ENCODE data around the gene KLK11.

KLK11 gene

GRCh38 chr19:51003316-51003715 lies 23.1 kb downstream of the KLK11 start:
- H3K4me3 ChIP-seq: no peak overlapping the region
- no peak overlapping the region for H3K27ac ChIP-seq
- H3K9me3 ChIP-seq: no peaks in the 10 kb centered on the region
- TF ChIP-seq CTCF (IDR thresholded peaks at IDR 0.05): no peak
- DNase-seq: no peak
- H3K36me3 ChIP-seq: no peaks in the 10 kb centered on the region
- peaks cover 0 to 11% (median 0%) of the 10 kb centered on the region in 4 donors for H3K4me1 ChIP-seq
- peaks cover 0 to 47% of the 10 kb centered on the region in 2 donors for H3K27me3 ChIP-seq
- intact Hi-C loops (cut with DNase I; ENCODE audit: low total_unique reads): no loop called here

DNA sequence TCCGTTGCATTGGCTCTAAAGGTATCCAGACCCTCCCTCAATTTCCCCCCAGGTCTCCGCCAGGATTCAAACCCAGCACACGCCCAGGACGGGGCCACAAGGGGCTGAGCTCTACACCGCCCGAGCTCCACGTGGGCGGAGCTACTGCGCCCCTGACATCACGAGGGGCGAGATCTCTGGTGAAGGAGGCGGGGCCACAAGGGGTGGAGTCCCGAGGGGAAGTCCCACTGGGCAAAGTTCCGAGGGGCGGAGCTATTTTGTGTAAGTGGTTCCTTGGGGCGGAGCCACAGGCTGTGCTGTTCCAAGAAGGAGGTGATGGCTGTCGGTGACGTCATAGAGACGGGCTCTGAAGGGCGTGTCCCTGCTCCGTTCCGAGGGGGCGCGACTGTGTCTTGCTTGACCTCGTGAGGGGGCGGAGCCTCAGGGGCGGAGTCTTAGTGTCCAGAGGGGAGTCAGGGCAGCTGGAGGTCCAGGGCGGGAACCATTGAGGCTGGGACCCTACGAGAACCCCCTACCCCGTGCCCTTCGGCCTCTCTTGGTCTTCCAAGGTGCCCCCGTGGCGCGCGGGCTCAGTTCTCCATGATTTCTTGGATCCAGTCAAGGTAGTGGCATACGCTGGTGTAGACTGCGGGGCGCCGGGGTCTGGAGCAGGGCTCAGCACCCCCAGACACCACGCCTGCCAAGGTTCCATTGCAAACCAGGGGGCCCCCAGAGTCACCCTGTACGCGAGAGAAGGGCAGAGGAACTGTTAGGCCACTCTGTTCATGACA lies 23.7 kb downstream of the KLK11 start:
- no peaks in the 10 kb centered on the region for H3K36me3 ChIP-seq
- no peaks in the 10 kb centered on the region for H3K9me3 ChIP-seq
- H3K27me3 ChIP-seq: peaks cover 0 to 47% of the 10 kb centered on the region in 2 donors
- peaks cover 0 to 11% (median 0%) of the 10 kb centered on the region in 4 donors for H3K4me1 ChIP-seq
- no peak for DNase-seq
- no peak overlapping the region for H3K4me3 ChIP-seq
- TF ChIP-seq CTCF (IDR thresholded peaks at IDR 0.05): no peak
- no peak overlapping the region for H3K27ac ChIP-seq
- intact Hi-C loops (cut with DNase I; ENCODE audit: low total_unique reads): no loop called here

DNA sequence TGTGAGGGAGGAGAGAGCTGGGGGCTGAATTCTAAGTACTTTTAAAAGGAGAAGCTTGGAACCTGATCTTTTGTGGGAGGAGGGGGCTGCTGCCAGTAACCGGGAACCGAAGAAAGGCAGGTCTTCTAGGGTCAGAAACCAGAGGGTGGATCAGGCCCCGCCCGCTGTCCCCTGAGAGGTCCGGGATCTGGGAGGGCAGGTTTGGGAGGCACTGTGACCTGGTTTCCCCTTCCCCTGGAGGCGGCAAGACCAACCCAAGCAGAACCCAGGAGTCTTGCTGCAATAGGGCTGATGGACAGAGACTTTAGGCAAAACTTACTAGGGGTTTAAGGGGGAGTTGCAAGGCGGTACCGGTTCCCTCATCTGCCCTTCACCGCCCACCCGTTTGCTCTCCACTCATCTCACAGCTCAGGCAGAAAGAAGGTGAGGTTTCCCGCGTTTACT lies 24.3 kb downstream of the KLK11 start:
- no peak for TF ChIP-seq CTCF (IDR thresholded peaks at IDR 0.05)
- DNase-seq: no peak

DNA sequence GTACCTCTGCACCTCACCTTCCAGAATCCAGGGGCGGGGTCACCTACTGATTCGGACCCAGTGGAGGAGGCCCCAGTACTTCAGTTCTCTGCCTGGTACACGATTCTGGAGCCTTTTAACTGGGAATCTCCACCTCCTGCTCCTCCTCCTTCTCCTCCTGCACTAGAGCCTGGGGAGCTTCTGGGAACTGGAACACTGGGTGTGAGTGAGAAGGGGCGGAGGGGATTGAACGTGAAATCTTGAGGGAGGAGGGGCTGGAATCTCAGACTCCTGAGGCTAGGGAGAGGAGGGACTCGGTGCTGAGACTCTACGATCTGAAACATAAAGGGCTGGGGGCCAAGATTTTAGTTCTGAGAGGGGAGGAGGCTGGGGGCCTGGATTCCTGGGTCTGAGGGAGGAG lies 24.9 kb downstream of the KLK11 start, which contains the start of gene KLK8:
Gene KLK8 (minus strand): TSS at position 90 of the 400 bp plus-strand sequence. CDS start 437 bp downstream, outside the sequence.
- H3K4me3 ChIP-seq: no peak within 1 kb of the TSS
- H3K36me3 ChIP-seq: no peaks in the 10 kb centered on the region
- H3K27ac ChIP-seq: no peak within 1 kb of the TSS
- TF ChIP-seq CTCF (IDR thresholded peaks at IDR 0.05): no peak
- DNase-seq: no peak
- peaks cover 0 to 11% (median 0%) of the 10 kb centered on the region in 4 donors for H3K4me1 ChIP-seq
- no peaks in the 10 kb centered on the region for H3K9me3 ChIP-seq
- intact Hi-C loops (cut with DNase I; ENCODE audit: low total_unique reads): no loop called here
- H3K27me3 ChIP-seq: peaks cover 0 to 40% of the 10 kb centered on the region in 2 donors

More for the DNA sequence above, 24.3 kb downstream of the KLK11 start:
- Histone ChIP-seq H3K4me3 (no peak overlapping the region), H3K27me3 (peaks cover 0 to 44% of the 10 kb centered on the region in 2 donors), H3K27ac (no peak overlapping the region), H3K9me3 (no peaks in the 10 kb centered on the region), H3K36me3 (no peaks in the 10 kb centered on the region), H3K4me1 (peaks cover 0 to 11% (median 0%) of the 10 kb centered on the region in 4 donors)
- intact Hi-C loops (cut with DNase I; ENCODE audit: low total_unique reads): no loop called here

DNA sequence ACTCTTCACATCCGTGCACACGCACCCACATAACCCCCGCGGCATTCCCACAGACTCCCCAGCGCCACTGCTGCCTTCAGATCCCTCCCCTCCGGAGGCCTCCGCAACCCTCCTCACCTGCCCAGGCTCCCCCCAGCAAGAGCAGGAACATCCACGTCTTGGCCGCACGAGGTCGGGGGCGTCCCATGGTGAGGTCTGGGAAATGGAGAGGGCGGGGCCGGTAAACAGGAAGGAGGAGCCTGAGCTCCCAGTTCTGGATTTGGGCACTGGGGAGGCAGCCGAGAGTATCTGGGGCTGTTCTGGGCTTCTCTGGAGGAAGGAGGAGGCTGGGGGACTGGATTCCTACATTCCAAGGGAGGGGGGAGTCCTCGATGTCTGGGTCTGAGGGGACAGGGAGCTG lies 25.4 kb downstream of the KLK11 start:
- Histone ChIP-seq H3K27me3 (peaks cover 0 to 40% of the 10 kb centered on the region in 2 donors), H3K36me3 (no peaks in the 10 kb centered on the region), H3K4me3 (no peak overlapping the region), H3K27ac (no peak overlapping the region), H3K9me3 (no peaks in the 10 kb centered on the region), H3K4me1 (peaks cover 0 to 11% (median 0%) of the 10 kb centered on the region in 4 donors)
- intact Hi-C loops (cut with DNase I; ENCODE audit: low total_unique reads): no loop called here
- no peak for TF ChIP-seq CTCF (IDR thresholded peaks at IDR 0.05)
- no peak for DNase-seq

Data from tibial artery (tissue), 4 donors.